ENCODE data around the gene FOXL2. TPM values are rescaled to one million over a fixed set of nuclear protein-coding genes. Genes with fewer than 3 reads are reported as not detected.

Gene FOXL2
- polyA plus RNA-seq, 2 of the 4 experiments (the other 2 are of a cell fraction): 1.2 to 3.1 TPM

DNA sequence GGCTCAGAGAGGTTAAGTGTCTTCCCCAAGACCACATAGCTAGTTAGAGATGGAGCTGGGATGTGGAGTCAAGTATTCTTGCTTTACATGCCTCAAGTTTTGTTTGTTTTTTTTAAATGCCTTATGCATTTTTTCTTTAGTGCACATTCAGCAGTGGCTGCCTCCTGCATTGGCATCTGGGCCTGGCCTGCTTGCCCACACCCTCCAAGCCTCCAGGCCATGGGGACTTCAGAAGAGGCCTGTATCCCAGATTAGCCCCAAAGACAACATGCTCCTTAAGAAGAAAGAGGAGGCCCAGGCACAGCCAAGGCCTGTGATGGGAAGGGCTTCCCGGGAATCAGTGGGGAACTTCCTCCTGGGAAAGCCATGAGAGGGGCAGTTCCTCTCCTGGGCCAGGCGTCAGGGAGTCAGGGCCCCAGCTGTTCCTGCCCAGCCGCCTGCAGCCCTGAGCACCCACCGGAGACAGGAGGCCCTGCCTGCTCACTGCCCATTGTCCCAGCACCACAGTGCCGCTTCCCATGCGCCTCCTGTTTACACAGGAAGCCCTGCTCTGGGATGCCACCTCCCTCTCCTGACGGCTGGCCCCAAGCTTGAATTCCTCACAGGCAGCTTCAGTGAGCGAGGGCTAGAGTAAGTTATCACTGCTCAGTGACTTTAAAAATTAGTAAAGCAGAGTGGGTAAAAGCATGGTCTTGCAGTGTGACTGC lies 16.1 kb upstream of the FOXL2 start (continued):
- TF ChIP-seq REST (IDR thresholded peaks at IDR 0.05): no peak
- TF ChIP-seq NR3C1 (IDR thresholded peaks at IDR 0.05): no peak
- no peak for TF ChIP-seq HOXB13 (CRISPR knock-in tag; IDR thresholded peaks at IDR 0.05; ENCODE audit: low read depth)
- no peak for TF ChIP-seq HDAC2 (IDR thresholded peaks at IDR 0.05)

DNA sequence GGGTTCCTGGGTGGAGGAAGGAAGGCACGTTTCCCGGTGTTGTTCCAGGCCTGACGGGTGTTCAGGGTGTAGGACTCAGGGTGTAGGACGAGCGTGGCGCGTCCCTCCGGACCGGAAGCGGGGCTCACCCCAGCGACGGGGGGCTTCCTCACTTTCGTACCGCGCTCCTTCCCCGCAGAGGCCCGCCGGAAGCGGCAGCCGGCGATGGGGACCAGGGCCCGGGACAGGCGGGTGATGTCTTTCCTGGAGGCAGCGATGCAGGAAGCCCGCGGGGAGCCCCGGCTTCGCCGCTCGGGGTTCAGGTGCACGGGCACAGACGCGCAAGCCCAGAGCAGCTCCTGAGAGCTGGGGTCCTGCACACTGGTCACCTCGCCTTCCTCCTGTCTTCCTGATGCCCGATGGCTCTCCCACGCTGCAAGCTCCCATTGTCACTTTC lies 13.5 kb upstream of the FOXL2 start:
- no peaks in the 10 kb centered on the region for H3K4me1 ChIP-seq
- DNase-seq (ENCODE audit: low read depth in 1 of 2, low spot score in 1 of 2) (no peak), FAIRE-seq (no peak), ATAC-seq (no peak)
- TF ChIP-seq CHD4 (IDR thresholded peaks at IDR 0.05; ENCODE audit: borderline replicate concordance): no peak
- TF ChIP-seq HES2 (IDR thresholded peaks at IDR 0.05): no peak
- TF ChIP-seq, protein P1, sequence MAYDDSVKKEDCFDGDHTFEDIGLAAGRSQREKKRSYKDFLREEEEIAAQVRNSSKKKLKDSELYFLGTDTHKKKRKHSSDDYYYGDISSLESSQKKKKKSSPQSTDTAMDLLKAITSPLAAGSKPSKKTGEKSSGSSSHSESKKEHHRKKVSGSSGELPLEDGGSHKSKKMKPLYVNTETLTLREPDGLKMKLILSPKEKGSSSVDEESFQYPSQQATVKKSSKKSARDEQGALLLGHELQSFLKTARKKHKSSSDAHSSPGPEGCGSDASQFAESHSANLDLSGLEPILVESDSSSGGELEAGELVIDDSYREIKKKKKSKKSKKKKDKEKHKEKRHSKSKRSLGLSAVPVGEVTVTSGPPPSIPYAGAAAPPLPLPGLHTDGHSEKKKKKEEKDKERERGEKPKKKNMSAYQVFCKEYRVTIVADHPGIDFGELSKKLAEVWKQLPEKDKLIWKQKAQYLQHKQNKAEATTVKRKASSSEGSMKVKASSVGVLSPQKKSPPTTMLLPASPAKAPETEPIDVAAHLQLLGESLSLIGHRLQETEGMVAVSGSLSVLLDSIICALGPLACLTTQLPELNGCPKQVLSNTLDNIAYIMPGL (CRISPR knock-in tag; IDR thresholded peaks at IDR 0.05; ENCODE audit: borderline replicate concordance): no peak
- no peak for TF ChIP-seq NR3C1 (IDR thresholded peaks at IDR 0.05)
- no peak for TF ChIP-seq EHMT2 (IDR thresholded peaks at IDR 0.05; ENCODE audit: low read depth)
- TF ChIP-seq NPAS2 (CRISPR knock-in tag; IDR thresholded peaks at IDR 0.05; ENCODE audit: borderline replicate concordance): no peak
- H3K27ac ChIP-seq: no peak overlapping the region
- no peak overlapping the region for H3K4me3 ChIP-seq
- H3K9me3 ChIP-seq: peaks cover 13% of the 10 kb centered on the region; the same call in 2 of the 3 replicates
- WGBS (ENCODE audit: missing lambda C conversion rate): 88% methylated on average over 36 of the region's 36 CpGs
- CTCF ChIA-PET: interaction anchor here (1.0 kb wide), 1 partner anchor 9 kb away, joined by 3 read pairs; no protein-coding TSS in a partner anchor
- POLR2A ChIA-PET: no interaction called here
- no peak overlapping the region for H3K4me2 ChIP-seq

- Histone ChIP-seq H3K4me3 (no peak overlapping the region), H3K9me3 (no peaks in the 10 kb centered on the region), H3K27ac (no peak overlapping the region), H3K4me1 (0 out of 3 replicates have a peak, but pooled peaks cover 3% of the 10 kb centered on the region), H3K4me2 (no peak overlapping the region)
- ChIA-PET CTCF (interaction anchor here (1.2 to 3.9 kb wide), 2 partner anchors 10 to 14 kb away, joined by 3 to 18 read pairs; no protein-coding TSS in a partner anchor), POLR2A (no interaction called here)
- DNase-seq (ENCODE audit: low read depth in 1 of 2, low spot score in 1 of 2): no peak
- no peak for ATAC-seq
- no peak for FAIRE-seq
- 89% methylated on average over 8 of the region's 8 CpGs for WGBS (ENCODE audit: missing lambda C conversion rate)
- TF ChIP-seq RFX5 (IDR thresholded peaks at IDR 0.05): no peak
- TF ChIP-seq, protein P2, sequence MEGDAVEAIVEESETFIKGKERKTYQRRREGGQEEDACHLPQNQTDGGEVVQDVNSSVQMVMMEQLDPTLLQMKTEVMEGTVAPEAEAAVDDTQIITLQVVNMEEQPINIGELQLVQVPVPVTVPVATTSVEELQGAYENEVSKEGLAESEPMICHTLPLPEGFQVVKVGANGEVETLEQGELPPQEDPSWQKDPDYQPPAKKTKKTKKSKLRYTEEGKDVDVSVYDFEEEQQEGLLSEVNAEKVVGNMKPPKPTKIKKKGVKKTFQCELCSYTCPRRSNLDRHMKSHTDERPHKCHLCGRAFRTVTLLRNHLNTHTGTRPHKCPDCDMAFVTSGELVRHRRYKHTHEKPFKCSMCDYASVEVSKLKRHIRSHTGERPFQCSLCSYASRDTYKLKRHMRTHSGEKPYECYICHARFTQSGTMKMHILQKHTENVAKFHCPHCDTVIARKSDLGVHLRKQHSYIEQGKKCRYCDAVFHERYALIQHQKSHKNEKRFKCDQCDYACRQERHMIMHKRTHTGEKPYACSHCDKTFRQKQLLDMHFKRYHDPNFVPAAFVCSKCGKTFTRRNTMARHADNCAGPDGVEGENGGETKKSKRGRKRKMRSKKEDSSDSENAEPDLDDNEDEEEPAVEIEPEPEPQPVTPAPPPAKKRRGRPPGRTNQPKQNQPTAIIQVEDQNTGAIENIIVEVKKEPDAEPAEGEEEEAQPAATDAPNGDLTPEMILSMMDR (IDR thresholded peaks at IDR 0.05): no peak
- TF ChIP-seq EP300 (IDR thresholded peaks at IDR 0.05): no peak
- no peak for TF ChIP-seq REST (IDR thresholded peaks at IDR 0.05)
- TF ChIP-seq CHD2 (IDR thresholded peaks at IDR 0.05; ENCODE audit: low read length, partially characterized antibody): no peak
- no peak for TF ChIP-seq MAZ (IDR thresholded peaks at IDR 0.05; ENCODE audit: borderline replicate concordance, low read depth, low read length)
- TF ChIP-seq, protein P1 (CRISPR knock-in tag; IDR thresholded peaks at IDR 0.05; ENCODE audit: borderline replicate concordance): no peak
- TF ChIP-seq MAX (IDR thresholded peaks at IDR 0.05): no peak
- no peak for TF ChIP-seq RAD21 (conservative IDR thresholded peaks at IDR 0.05 in 1 of 2, IDR thresholded peaks at IDR 0.05 in 1 of 2)
- TF ChIP-seq HDAC2 (IDR thresholded peaks at IDR 0.05): no peak
- no peak for TF ChIP-seq HOXB5 (CRISPR knock-in tag; IDR thresholded peaks at IDR 0.05)
- TF ChIP-seq KDM1A (IDR thresholded peaks at IDR 0.05; ENCODE audit: low read depth): no peak
Measured at GRCh38 chr3:138950701-138951100, 3.8 kb upstream of the FOXL2 start.
